Mesendoderm (in vitro differentiated cells): ENCODE measurements around the gene PPP2R5C.

Experiments used
- DNase-seq: peaks from one replicate; pipeline ENCODE4 v3.0.0; 2013
- H2AK5ac ChIP-seq: 2 replicates; pipeline ENCODE4 v1.6.1; 2013; ENCODE audit warnings: low read length, inconsistent platforms
- H2BK120ac ChIP-seq: 2 replicates; pipeline ENCODE4 v1.6.1; 2013; ENCODE audit warnings: low read depth, mild to moderate bottlenecking, low read length, moderate library complexity, mixed read lengths
- H2BK15ac ChIP-seq: replicated peaks from 2 replicates; pipeline ENCODE4 v1.6.1; 2013; ENCODE audit warnings: low read depth, mild to moderate bottlenecking, moderate library complexity
- H2BK5ac ChIP-seq: 2 replicates; pipeline ENCODE4 v1.6.1; 2013; ENCODE audit warnings: low read length, inconsistent platforms
- H3K18ac ChIP-seq: 2 replicates; pipeline ENCODE4 v1.6.1; 2013; ENCODE audit warnings: mild to moderate bottlenecking, low read length, mixed read lengths
- H3K23ac ChIP-seq: one replicate; pipeline ENCODE4 v1.6.1; 2013; ENCODE audit warnings: low read length
- H3K27ac ChIP-seq: 2 replicates; pipeline ENCODE4 v1.5.1; 2013; ENCODE audit warnings: low read depth, mild to moderate bottlenecking, inconsistent platforms, low read length, moderate library complexity
- H3K27me3 ChIP-seq: 2 replicates; pipeline ENCODE4 v1.6.1; 2013; ENCODE audit warnings: low read length, control low read depth, mild to moderate bottlenecking, inconsistent platforms; ENCODE audit not compliant: insufficient read depth, poor library complexity
- H3K36me3 ChIP-seq: 2 replicates; pipeline ENCODE4 v1.6.1; 2013; ENCODE audit warnings: low read length, inconsistent platforms; ENCODE audit not compliant: control insufficient read depth, insufficient read depth
- H3K4ac ChIP-seq: one replicate; pipeline ENCODE4 v1.6.1; 2013; ENCODE audit warnings: low read depth, mild to moderate bottlenecking, low read length, moderate library complexity
- H3K4me1 ChIP-seq: 2 replicates; pipeline ENCODE4 v1.6.1; 2013; ENCODE audit warnings: low read depth, low read length, inconsistent platforms; ENCODE audit not compliant: control insufficient read depth
- H3K4me2 ChIP-seq: 2 replicates; pipeline ENCODE4 v1.6.1; 2013; ENCODE audit warnings: low read length
- H3K4me3 ChIP-seq: 2 replicates; pipeline ENCODE4 v1.5.1; 2013; ENCODE audit warnings: mild to moderate bottlenecking, low read length
- H3K56ac ChIP-seq: one replicate; pipeline ENCODE4 v1.6.1; 2013; ENCODE audit warnings: low read length
- H3K79me1 ChIP-seq: 2 replicates; pipeline ENCODE4 v1.6.1; 2013; ENCODE audit warnings: low read length, inconsistent platforms
- H3K79me2 ChIP-seq: 2 replicates; pipeline ENCODE4 v1.6.1; 2013; ENCODE audit warnings: mild to moderate bottlenecking, low read length; ENCODE audit not compliant: control insufficient read depth, insufficient read depth
- H3K9ac ChIP-seq: 2 replicates; pipeline ENCODE4 v1.6.1; 2013; ENCODE audit warnings: low read length, inconsistent platforms
- H4K5ac ChIP-seq: one replicate; pipeline ENCODE4 v1.6.1; 2013; ENCODE audit warnings: low read length
- H4K8ac ChIP-seq: one replicate; pipeline ENCODE4 v1.6.1; 2013; ENCODE audit warnings: low read depth, mild to moderate bottlenecking, control low read depth, low read length, moderate library complexity
- WGBS: extraction: QIAGEN DNeasy Blood & Tissue Kit; methylation state at CpG from one replicate; pipeline ENCODE4 v1.1.7; 2013; ENCODE audit warnings: low lambda C conversion rate, missing lambda C conversion rate; ENCODE audit not compliant: insufficient coverage; ENCODE audit errors: extremely low coverage; 5-methylcytosine and 5-hydroxymethylcytosine counted together

PPP2R5C gene

DNA sequence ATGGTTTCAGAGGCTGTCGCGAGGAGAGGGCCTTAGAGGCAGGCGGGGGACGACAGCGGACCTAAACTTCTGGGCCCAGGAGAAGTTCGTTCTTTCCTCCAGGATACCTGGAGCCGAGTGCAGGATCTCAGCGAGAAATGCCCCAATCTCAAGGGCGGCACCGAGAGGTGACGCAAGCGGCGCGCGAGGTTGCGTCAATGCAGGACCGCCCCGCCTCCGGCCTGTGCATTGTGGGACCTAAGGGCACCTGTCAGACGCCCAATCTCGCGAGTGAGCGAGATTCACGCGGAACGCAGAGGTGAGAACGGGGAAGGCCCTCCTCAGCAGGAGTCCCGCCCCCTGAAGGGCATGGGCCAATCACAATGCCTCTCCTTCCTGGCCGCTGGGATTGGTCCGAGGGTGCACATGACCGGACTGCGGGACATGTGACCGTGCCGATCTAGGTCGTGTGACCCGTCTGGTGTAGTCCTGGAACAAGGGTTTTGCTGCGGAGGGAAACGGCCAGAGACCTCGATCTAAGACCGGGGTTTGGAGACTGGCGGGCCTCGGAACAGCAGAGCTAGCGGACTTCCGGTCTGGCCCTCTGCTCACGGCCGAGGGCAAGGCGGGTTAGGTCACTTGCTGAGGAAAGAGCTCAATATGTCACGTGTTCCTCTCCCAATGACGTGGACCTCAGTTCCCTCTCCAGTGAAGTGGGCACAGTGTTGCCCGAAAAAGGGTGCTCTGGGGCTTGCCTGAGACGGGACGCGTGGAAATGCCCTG is 186.6 kb downstream of the PPP2R5C start:
- Histone ChIP-seq H3K4me3 (peak overlapping the region; percentile 88), H3K27me3 (no peaks in the 10 kb centered on the region), H3K36me3 (no peaks in the 10 kb centered on the region), H2AK5ac (peak overlapping the region; percentile 12), H3K18ac (peak overlapping the region; percentile 11), H3K4me2 (peak overlapping the region; percentile 93), H3K4ac (peak overlapping the region; percentile 76), H4K8ac (peak overlapping the region; percentile 40), H2BK120ac (no peak overlapping the region), H3K23ac (no peak overlapping the region), H3K4me1 (no peaks in the 10 kb centered on the region), H2BK15ac (no peak overlapping the region), H3K27ac (peak overlapping the region; percentile 68), H2BK5ac (peak overlapping the region; percentile 44), H3K79me2 (no peaks in the 10 kb centered on the region), H4K5ac (peak overlapping the region; percentile 37), H3K9ac (peak overlapping the region; percentile 96), H3K56ac (peak overlapping the region; percentile 95), H3K79me1 (peaks cover 2% of the 10 kb centered on the region)
- peak; percentile 100 for DNase-seq
- no CpG with 5 or more reads among the region's 53 CpGs for WGBS

DNA sequence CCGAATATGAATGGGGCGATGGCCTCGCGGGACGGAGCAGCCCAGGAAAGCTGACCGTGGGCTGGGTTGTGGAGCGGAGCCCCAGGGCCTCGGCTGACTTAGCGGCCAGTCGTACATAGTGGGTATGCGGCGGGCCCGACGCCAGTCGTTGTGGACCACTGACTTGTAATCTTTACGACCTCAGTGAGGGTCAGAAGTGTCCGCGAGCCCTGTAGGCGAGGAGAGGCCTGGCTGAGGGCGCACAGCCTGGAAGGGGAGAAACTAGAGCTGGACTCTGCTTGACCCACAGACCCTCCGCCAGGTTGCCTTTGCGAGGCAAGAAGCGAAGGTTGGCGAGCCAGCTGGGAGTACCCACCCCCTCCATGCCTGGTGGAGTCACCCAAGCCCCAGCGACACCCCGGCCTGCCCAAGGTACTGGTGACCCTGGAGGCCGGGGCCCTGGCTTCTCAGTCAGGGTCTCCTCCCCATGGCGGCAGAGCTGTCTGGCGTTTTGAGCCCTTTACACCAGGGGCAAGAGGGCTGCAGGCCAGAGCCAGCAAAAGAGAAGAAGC is 187.2 kb downstream of the PPP2R5C start:
- H2BK5ac ChIP-seq: no peak overlapping the region
- peaks cover 2% of the 10 kb centered on the region for H3K79me1 ChIP-seq
- peak overlapping the region; percentile 34 for H3K4me2 ChIP-seq
- no peak overlapping the region for H3K23ac ChIP-seq
- DNase-seq: no peak
- H3K79me2 ChIP-seq: no peaks in the 10 kb centered on the region
- no CpG with 5 or more reads among the region's 29 CpGs for WGBS
- peak overlapping the region; percentile 0 for H4K8ac ChIP-seq
- H2BK15ac ChIP-seq: no peak overlapping the region
- H3K36me3 ChIP-seq: no peaks in the 10 kb centered on the region
- H3K4ac ChIP-seq: peak overlapping the region; percentile 64
- peak overlapping the region; percentile 34 for H3K4me3 ChIP-seq
- peak overlapping the region; percentile 86 for H3K56ac ChIP-seq
- H2BK120ac ChIP-seq: no peak overlapping the region
- no peaks in the 10 kb centered on the region for H3K4me1 ChIP-seq
- peak overlapping the region; percentile 69 for H3K9ac ChIP-seq
- H2AK5ac ChIP-seq: no peak overlapping the region
- peak overlapping the region; percentile 25 for H3K27ac ChIP-seq
- no peak overlapping the region for H3K18ac ChIP-seq
- no peak overlapping the region for H4K5ac ChIP-seq
- H3K27me3 ChIP-seq: no peaks in the 10 kb centered on the region

DNA sequence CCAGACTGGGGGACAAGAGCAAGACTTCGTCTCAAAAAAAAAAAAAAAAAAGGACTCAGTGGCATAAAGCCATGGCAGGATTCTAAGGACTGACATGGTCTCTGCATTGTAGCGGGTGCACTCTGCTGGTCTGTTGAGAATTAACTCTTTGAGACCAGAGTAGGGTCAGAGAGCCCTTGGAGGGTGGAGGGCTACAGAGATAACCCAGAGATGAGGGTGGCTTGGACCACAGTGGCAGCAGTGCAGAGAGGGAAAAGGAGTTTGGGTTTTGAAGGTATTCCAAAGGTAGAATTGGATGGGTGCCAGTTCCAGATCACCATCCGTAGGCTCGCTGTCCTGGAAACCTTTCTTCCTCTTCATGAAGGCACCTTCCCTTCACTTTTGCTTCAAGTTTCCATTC is 188.6 kb downstream of the PPP2R5C start:
- Histone ChIP-seq H3K4ac (no peak overlapping the region), H3K4me3 (no peak overlapping the region), H3K23ac (no peak overlapping the region), H3K4me1 (no peaks in the 10 kb centered on the region), H3K36me3 (no peaks in the 10 kb centered on the region), H2BK15ac (no peak overlapping the region), H3K79me2 (no peaks in the 10 kb centered on the region), H3K27me3 (no peaks in the 10 kb centered on the region), H2BK5ac (no peak overlapping the region), H3K9ac (no peak overlapping the region), H2BK120ac (no peak overlapping the region), H3K79me1 (peaks cover 2% of the 10 kb centered on the region), H4K5ac (no peak overlapping the region), H2AK5ac (no peak overlapping the region), H4K8ac (no peak overlapping the region), H3K18ac (no peak overlapping the region), H3K4me2 (no peak overlapping the region), H3K56ac (no peak overlapping the region), H3K27ac (no peak overlapping the region)
- no CpG with 5 or more reads among the region's 4 CpGs for WGBS
- no peak for DNase-seq

DNA sequence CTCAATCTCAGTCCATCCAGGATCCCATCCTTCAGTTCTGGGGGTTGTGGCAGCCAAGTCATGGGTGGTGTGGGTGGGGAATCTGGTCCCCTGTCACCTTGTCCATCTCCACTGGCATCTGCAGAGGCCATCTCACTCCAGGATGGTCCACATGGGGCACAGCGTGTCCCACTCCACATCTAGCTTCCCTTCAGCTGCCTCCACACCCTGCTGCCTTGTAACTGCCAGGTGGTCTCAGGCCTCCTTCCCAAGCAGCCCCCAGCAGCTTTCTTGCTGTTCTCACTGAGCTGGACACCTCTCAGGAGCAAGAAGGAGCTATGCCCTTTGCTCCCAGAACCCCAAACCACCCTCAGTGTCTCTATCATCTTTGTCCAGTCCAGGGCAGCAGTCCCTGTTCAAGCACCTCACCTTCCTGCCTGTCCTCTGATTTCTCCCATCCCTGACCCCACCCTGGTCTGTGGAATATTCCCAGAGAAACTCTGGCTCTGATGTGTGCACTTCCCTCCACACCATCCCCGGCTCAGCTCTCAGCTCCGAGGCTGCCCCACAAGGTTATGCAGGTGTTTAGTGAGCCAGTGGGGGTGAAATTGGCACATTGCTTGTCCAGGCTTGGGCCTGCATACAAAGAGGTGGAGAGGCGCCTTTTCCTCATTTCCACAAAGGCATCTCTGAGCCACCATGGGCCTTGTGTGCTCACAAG is 189.2 kb downstream of the PPP2R5C start:
- H3K36me3 ChIP-seq: no peaks in the 10 kb centered on the region
- no peaks in the 10 kb centered on the region for H3K79me2 ChIP-seq
- no CpG with 5 or more reads among the region's 4 CpGs for WGBS
- no peak overlapping the region for H4K8ac ChIP-seq
- no peak overlapping the region for H3K56ac ChIP-seq
- no peak overlapping the region for H2BK120ac ChIP-seq
- no peak overlapping the region for H2AK5ac ChIP-seq
- H3K18ac ChIP-seq: no peak overlapping the region
- H3K27ac ChIP-seq: no peak overlapping the region
- H2BK5ac ChIP-seq: no peak overlapping the region
- H3K4ac ChIP-seq: no peak overlapping the region
- no peak overlapping the region for H3K4me2 ChIP-seq
- H3K79me1 ChIP-seq: peaks cover 2% of the 10 kb centered on the region
- H2BK15ac ChIP-seq: no peak overlapping the region
- H3K23ac ChIP-seq: no peak overlapping the region
- H3K9ac ChIP-seq: no peak overlapping the region
- H3K4me1 ChIP-seq: no peaks in the 10 kb centered on the region
- no peak overlapping the region for H4K5ac ChIP-seq
- no peak overlapping the region for H3K4me3 ChIP-seq
- no peaks in the 10 kb centered on the region for H3K27me3 ChIP-seq
- DNase-seq: no peak

DNA sequence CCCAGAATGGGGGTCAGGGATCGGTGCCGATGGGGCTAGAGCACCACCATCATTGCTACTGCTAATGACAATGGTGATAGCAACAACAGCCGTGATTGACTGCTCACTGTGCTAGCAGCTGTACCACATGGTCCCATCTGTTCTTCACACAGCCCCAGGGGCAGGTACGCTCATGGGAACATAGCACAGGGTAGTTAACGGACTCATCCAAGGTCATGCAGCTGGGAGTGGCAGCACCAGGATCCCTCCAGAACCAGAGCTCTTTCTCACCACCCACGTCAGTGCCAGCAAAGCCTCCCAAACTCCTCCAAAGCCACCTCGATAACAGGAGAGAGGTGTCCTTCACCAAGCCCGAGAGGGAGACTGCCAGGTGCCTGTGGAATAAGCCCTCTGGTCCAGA is 191.6 kb downstream of the PPP2R5C start:
- no peak overlapping the region for H2BK120ac ChIP-seq
- H3K36me3 ChIP-seq: no peaks in the 10 kb centered on the region
- WGBS: no CpG with 5 or more reads among the region's 8 CpGs
- H3K23ac ChIP-seq: no peak overlapping the region
- no peak overlapping the region for H4K5ac ChIP-seq
- no peaks in the 10 kb centered on the region for H3K27me3 ChIP-seq
- no peak overlapping the region for H3K56ac ChIP-seq
- H3K4ac ChIP-seq: no peak overlapping the region
- H2BK5ac ChIP-seq: no peak overlapping the region
- no peak overlapping the region for H2AK5ac ChIP-seq
- no peaks in the 10 kb centered on the region for H3K4me1 ChIP-seq
- H3K79me2 ChIP-seq: no peaks in the 10 kb centered on the region
- no peak overlapping the region for H3K4me3 ChIP-seq
- H4K8ac ChIP-seq: no peak overlapping the region
- no peak overlapping the region for H3K27ac ChIP-seq
- no peak for DNase-seq
- peaks cover 2% of the 10 kb centered on the region for H3K79me1 ChIP-seq
- no peak overlapping the region for H3K4me2 ChIP-seq
- H2BK15ac ChIP-seq: no peak overlapping the region
- no peak overlapping the region for H3K18ac ChIP-seq
- no peak overlapping the region for H3K9ac ChIP-seq
